ENCODE data around the gene MYZAP. TPM values are rescaled to one million over a fixed set of nuclear protein-coding genes. Genes with fewer than 3 reads are reported as not detected.

MYZAP gene
- total RNA-seq, 8 experiments from 2014 or later = 0.27 to 0.90 (median 0.46) TPM; not detected in 2

- H3K27ac ChIP-seq = no peak overlapping the region
- in situ Hi-C loops (cut with MboI; ENCODE audit: low pct_unique_long_range_greater_than_20kb in 2 of 9, low sequenced_read_pairs in 9 of 9, unreplicated experiment in 9 of 9) = no loop called here
- H3K4me1 ChIP-seq (replicated peaks in 1 of 2) = no peaks in the 10 kb centered on the region
- 0 to 100% (median 74%) methylated on average over 1 to 4 of the region's 4 CpGs; no CpG with 5 or more reads in 4 of the 10 experiments for WGBS, 10 experiments
- no peak overlapping the region for H3K4me3 ChIP-seq
- no peak for ATAC-seq (replicated peaks in 6 of 8)
Observed at GRCh38 chr15:57643826-57644225, 52.1 kb downstream of the MYZAP start.

- no peak for ATAC-seq (replicated peaks in 6 of 8)
- in situ Hi-C loops (cut with MboI; ENCODE audit: low pct_unique_long_range_greater_than_20kb in 2 of 9, low sequenced_read_pairs in 9 of 9, unreplicated experiment in 9 of 9) = no loop called here
- no peak overlapping the region for H3K4me3 ChIP-seq
- H3K27ac ChIP-seq = no peak overlapping the region
- 21 to 100% (median 91%) methylated on average over 1 to 5 of the region's 5 CpGs; no CpG with 5 or more reads in 1 of the 10 experiments for WGBS, 10 experiments
- peaks cover 0 to 3% of the 10 kb centered on the region in 2 donors for H3K4me1 ChIP-seq (replicated peaks in 1 of 2)
Observed at GRCh38 chr15:57646087-57646486, 54.4 kb downstream of the MYZAP start.

- 50 to 100% (median 85%) methylated on average over 1 to 6 of the region's 6 CpGs; no CpG with 5 or more reads in 1 of the 10 experiments for WGBS, 10 experiments
- ATAC-seq (replicated peaks in 6 of 8) = no peak
- in situ Hi-C loops (cut with MboI; ENCODE audit: low pct_unique_long_range_greater_than_20kb in 2 of 9, low sequenced_read_pairs in 9 of 9, unreplicated experiment in 9 of 9) = no loop called here
- Histone ChIP-seq H3K4me1 (replicated peaks in 1 of 2) (peaks cover 0 to 15% of the 10 kb centered on the region in 2 donors), H3K4me3 (no peak overlapping the region), H3K27ac (no peak overlapping the region)
Observed at GRCh38 chr15:57647071-57647790, 55.5 kb downstream of the MYZAP start.

DNA sequence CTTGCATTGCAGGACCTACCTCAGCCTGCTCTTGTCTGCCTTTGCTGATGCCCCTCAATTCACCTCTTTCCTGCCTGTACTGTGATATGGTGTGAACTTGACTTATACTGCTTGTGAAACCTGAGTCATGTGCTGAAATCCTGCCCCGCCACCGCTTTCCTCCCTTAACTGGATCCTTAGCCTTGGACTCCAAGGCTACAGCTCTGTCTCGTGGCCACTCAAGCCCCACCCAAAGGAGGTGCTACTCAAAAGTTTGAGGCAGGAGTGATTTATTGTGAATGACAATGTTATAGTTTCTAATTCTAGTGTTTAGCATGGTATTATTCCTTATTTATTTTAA lies 56.1 kb downstream of the MYZAP start:
- Histone ChIP-seq H3K4me1 (replicated peaks in 1 of 2) (peaks cover 0 to 20% of the 10 kb centered on the region in 2 donors), H3K27ac (no peak overlapping the region), H3K4me3 (no peak overlapping the region)
- WGBS, 10 experiments = 7 to 100% (median 67%) methylated on average over 1 to 3 of the region's 3 CpGs; no CpG with 5 or more reads in 1 of the 10 experiments
- in situ Hi-C loops (cut with MboI; ENCODE audit: low pct_unique_long_range_greater_than_20kb in 2 of 9, low sequenced_read_pairs in 9 of 9, unreplicated experiment in 9 of 9) = no loop called here
- ATAC-seq (replicated peaks in 6 of 8) = peak in 2 of 8 experiments; percentile 34 to 90

DNA sequence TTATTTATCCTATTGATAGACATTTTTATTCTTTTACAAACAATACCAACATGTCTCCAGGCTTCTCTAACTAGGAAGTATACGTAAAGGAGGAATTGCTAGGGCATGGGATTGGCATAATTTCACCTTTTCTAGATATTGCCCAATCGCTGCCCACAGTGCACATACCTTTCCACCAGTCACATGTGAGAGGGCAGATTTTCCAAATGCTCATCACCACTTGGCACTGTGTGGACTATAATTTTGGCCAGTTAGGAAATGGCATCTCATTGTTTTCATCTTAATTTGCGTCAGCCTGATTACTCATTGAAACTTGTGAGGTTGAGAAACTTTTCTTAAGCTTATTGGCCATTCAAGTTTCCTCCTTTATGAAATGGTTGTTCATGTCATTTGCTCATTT lies 57.4 kb downstream of the MYZAP start:
- no peak for ATAC-seq (replicated peaks in 6 of 8)
- no peak overlapping the region for H3K27ac ChIP-seq
- peaks cover 0 to 25% of the 10 kb centered on the region in 2 donors for H3K4me1 ChIP-seq (replicated peaks in 1 of 2)
- no peak overlapping the region for H3K4me3 ChIP-seq
- WGBS, 10 experiments = 59 to 100% (median 91%) methylated on average over 1 to 3 of the region's 3 CpGs; no CpG with 5 or more reads in 1 of the 10 experiments
- in situ Hi-C loops (cut with MboI; ENCODE audit: low pct_unique_long_range_greater_than_20kb in 2 of 9, low sequenced_read_pairs in 9 of 9, unreplicated experiment in 9 of 9) = no loop called here

GRCh38 chr15:57651445-57651844 lies 59.7 kb downstream of the MYZAP start:
- peak in 2 of 8 experiments; percentile 61 to 83 for ATAC-seq (replicated peaks in 6 of 8)
- in situ Hi-C loops (cut with MboI; ENCODE audit: low pct_unique_long_range_greater_than_20kb in 2 of 9, low sequenced_read_pairs in 9 of 9, unreplicated experiment in 9 of 9) = no loop called here
- Histone ChIP-seq H3K4me1 (replicated peaks in 1 of 2) (peaks cover 0 to 46% of the 10 kb centered on the region in 2 donors), H3K27ac (peak overlapping the region in 1 of 2 donors; percentile 48), H3K4me3 (no peak overlapping the region)
- 0 to 83% (median 57%) methylated on average over 1 to 3 of the region's 3 CpGs; no CpG with 5 or more reads in 3 of the 10 experiments for whole genome bisulfite sequencing, 10 experiments

- WGBS, 10 experiments = 72 to 100% (median 82%) methylated on average over 1 to 4 of the region's 4 CpGs
- Histone ChIP-seq H3K4me3 (no peak overlapping the region), H3K27ac (peak overlapping the region in 1 of 2 donors; percentile 43), H3K4me1 (replicated peaks in 1 of 2) (peaks cover 0 to 56% of the 10 kb centered on the region in 2 donors)
- in situ Hi-C loops (cut with MboI; ENCODE audit: low pct_unique_long_range_greater_than_20kb in 2 of 9, low sequenced_read_pairs in 9 of 9, unreplicated experiment in 9 of 9) = no loop called here
- no peak for ATAC-seq (replicated peaks in 6 of 8)
Observed at GRCh38 chr15:57652481-57652880, 60.8 kb downstream of the MYZAP start.

GRCh38 chr15:57654153-57654852 lies 62.6 kb downstream of the MYZAP start:
- 4 to 100% (median 69%) methylated on average over 1 to 5 of the region's 6 CpGs for WGBS, 10 experiments
- H3K4me3 ChIP-seq = no peak overlapping the region
- peaks cover 0 to 67% of the 10 kb centered on the region in 2 donors for H3K4me1 ChIP-seq (replicated peaks in 1 of 2)
- ATAC-seq (replicated peaks in 6 of 8) = peak in 3 of 8 experiments; percentile 24 to 83 (median 64)
- in situ Hi-C loops (cut with MboI; ENCODE audit: low pct_unique_long_range_greater_than_20kb in 2 of 9, low sequenced_read_pairs in 9 of 9, unreplicated experiment in 9 of 9) = no loop called here
- no peak overlapping the region for H3K27ac ChIP-seq

- in situ Hi-C loops (cut with MboI; ENCODE audit: low pct_unique_long_range_greater_than_20kb in 2 of 9, low sequenced_read_pairs in 9 of 9, unreplicated experiment in 9 of 9) = no loop called here
- peaks cover 0 to 67% of the 10 kb centered on the region in 2 donors for H3K4me1 ChIP-seq (replicated peaks in 1 of 2)
- no peak for ATAC-seq (replicated peaks in 6 of 8)
- H3K4me3 ChIP-seq = no peak overlapping the region
- WGBS, 10 experiments = 67 to 96% (median 86%) methylated on average over 2 to 6 of the region's 6 CpGs; no CpG with 5 or more reads in 1 of the 10 experiments
- no peak overlapping the region for H3K27ac ChIP-seq
Observed at GRCh38 chr15:57655053-57655452, 63.3 kb downstream of the MYZAP start.

GRCh38 chr15:57655809-57656208 lies 64.1 kb downstream of the MYZAP start:
- in situ Hi-C loops (cut with MboI; ENCODE audit: low pct_unique_long_range_greater_than_20kb in 2 of 9, low sequenced_read_pairs in 9 of 9, unreplicated experiment in 9 of 9) = no loop called here
- Histone ChIP-seq H3K4me1 (replicated peaks in 1 of 2) (peaks cover 0 to 67% of the 10 kb centered on the region in 2 donors), H3K27ac (no peak overlapping the region), H3K4me3 (no peak overlapping the region)
- WGBS, 10 experiments = 75 to 100% (median 89%) methylated on average over 1 of the region's 1 CpG; no CpG with 5 or more reads in 3 of the 10 experiments
- ATAC-seq (replicated peaks in 6 of 8) = no peak

DNA sequence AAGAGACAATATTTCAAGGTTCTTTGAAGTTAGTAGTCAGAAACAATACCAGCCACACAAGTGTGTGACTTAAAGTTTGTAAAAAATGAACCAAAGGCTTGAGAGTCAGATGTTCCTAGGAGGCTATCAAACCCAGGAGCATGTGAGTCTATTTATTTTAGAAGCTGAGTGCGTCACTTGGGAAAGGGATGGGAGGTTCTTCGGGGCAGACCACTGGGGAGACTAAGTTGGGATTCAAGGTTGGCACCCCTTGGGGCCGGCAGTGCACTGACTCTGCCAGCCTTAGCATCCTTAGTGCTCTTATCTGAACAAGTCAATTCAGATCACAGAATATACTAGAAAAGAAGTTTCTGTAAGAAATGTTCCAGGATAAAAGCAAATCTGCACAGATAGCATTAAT lies 64.7 kb downstream of the MYZAP start:
- in situ Hi-C loops (cut with MboI; ENCODE audit: low pct_unique_long_range_greater_than_20kb in 2 of 9, low sequenced_read_pairs in 9 of 9, unreplicated experiment in 9 of 9) = no loop called here
- WGBS, 10 experiments = 50 to 100% (median 90%) methylated on average over 1 to 3 of the region's 3 CpGs; no CpG with 5 or more reads in 3 of the 10 experiments
- H3K27ac ChIP-seq = no peak overlapping the region
- H3K4me3 ChIP-seq = no peak overlapping the region
- H3K4me1 ChIP-seq (replicated peaks in 1 of 2) = peaks cover 0 to 65% of the 10 kb centered on the region in 2 donors
- no peak for ATAC-seq (replicated peaks in 6 of 8)

DNA sequence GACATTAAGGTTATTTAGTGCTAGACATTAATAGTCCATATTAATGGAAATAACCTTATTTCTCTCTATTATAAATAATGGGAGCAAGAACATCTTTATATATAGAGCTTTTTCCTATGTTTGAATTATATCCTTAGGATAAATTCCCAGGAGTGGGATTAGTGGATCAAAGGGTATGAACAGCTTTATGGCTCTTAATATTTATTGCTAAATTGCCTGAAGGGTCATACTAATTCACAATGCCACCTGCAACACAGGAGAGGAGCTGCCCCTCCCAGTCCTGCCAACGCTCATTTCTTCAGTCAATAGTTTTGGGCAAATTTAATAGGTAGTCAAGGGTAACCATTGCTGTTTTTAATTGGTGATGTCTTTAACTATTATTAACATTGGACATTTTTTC lies 65.9 kb downstream of the MYZAP start:
- in situ Hi-C loops (cut with MboI; ENCODE audit: low pct_unique_long_range_greater_than_20kb in 2 of 9, low sequenced_read_pairs in 9 of 9, unreplicated experiment in 9 of 9) = no loop called here
- 57 to 83% (median 82%) methylated on average over 1 of the region's 1 CpG; no CpG with 5 or more reads in 6 of the 10 experiments for WGBS, 10 experiments
- no peak overlapping the region for H3K4me3 ChIP-seq
- H3K4me1 ChIP-seq (replicated peaks in 1 of 2) = peaks cover 0 to 56% of the 10 kb centered on the region in 2 donors
- peak in 3 of 8 experiments; percentile 27 to 94 (median 47) for ATAC-seq (replicated peaks in 6 of 8)
- H3K27ac ChIP-seq = no peak overlapping the region

DNA sequence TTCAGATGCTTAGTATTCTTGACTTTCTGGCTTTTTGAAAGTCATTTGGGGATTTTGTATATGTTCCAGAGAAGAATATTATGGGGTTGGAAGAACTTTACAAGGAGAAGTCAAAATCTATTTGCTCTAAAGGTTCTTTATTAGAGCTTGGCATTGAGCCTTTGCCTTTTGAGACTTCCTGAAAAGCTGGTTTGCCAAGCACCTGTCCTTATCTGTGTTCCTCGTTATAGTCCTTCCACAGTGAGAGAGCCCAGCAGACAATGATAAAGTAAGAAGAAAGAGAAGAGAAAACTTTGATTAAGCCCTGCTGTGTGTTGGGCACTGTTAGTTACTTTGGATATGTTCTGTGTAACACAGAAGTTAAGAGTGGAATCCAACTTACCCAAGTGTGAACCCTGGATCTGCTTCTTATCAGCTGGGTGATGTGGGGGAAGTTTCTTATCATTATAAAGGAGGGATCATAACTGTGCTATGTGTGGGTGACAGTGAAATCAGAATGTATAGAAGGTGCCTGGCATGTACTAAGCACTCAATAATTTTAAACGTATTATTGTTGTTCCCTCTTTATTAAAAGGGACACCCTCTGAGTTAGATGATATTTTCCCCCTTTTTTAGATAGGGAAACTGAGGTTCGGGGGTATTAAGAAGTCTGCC lies 70.5 kb downstream of the MYZAP start:
- WGBS, 10 experiments = 26 to 100% (median 64%) methylated on average over 1 to 3 of the region's 3 CpGs; no CpG with 5 or more reads in 1 of the 10 experiments
- Histone ChIP-seq H3K27ac (no peak overlapping the region), H3K4me1 (replicated peaks in 1 of 2) (peaks cover 0 to 23% of the 10 kb centered on the region in 2 donors), H3K4me3 (no peak overlapping the region)
- in situ Hi-C loops (cut with MboI; ENCODE audit: low pct_unique_long_range_greater_than_20kb in 2 of 9, low sequenced_read_pairs in 9 of 9, unreplicated experiment in 9 of 9) = no loop called here
- ATAC-seq (replicated peaks in 6 of 8) = no peak
